ENCODE data around the gene SLC25A25.
"Not testable (repeated sequence)": the region's sequence is repeated elsewhere in the genome, so short reads cannot be mapped to it uniquely, and the experiment has no call there.

SLC25A25 gene

DNA sequence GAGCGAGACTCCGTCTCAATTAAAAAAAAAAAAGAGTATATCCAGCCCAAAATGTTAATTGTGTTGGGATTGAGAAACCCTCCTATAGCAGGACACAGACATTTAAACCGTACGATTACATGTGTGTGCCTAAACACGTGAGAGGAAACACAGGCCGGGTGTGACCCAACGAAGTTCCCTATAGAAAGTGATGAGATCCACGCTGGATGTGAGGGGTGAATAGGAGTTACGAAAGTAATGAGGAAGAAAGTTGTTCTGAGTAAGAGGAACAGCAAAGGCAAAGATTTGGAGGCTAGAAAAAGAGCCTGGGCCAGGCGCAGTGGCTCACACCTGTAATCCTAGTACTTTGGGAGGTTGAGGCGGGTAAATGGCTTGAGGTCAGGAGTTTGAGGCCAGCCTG lies 14.5 kb upstream of the SLC25A25 start:
- no peak for DNase-seq

GRCh38 chr9:128054087-128054486 lies 13.9 kb upstream of the SLC25A25 start:
- DNase-seq: no peak

GRCh38 chr9:128055344-128056040 lies 12.5 kb upstream of the SLC25A25 start:
- DNase-seq: no peak

DNA sequence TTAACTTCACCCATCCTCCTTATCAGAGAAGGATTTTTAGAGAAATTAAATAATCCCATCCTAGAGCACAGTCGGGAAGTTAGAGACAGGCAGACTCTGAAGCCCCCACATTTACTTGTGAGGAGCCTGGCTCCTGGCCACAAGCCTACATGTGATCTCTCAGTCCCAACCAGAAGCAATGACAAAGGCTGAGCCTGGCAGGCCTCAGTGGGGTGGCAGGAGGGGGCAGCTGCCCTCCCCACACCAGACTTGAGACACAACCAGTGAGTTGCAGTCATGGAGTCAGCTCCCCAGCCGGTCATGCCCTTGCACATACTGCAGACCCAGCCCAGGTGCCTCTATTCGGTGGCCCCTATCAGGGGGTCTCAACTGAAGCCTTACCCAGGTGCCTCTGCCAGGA lies 11.9 kb upstream of the SLC25A25 start:
- DNase-seq: no peak

GRCh38 chr9:128056887-128057723 lies 10.9 kb upstream of the SLC25A25 start:
- no peak for DNase-seq

DNA sequence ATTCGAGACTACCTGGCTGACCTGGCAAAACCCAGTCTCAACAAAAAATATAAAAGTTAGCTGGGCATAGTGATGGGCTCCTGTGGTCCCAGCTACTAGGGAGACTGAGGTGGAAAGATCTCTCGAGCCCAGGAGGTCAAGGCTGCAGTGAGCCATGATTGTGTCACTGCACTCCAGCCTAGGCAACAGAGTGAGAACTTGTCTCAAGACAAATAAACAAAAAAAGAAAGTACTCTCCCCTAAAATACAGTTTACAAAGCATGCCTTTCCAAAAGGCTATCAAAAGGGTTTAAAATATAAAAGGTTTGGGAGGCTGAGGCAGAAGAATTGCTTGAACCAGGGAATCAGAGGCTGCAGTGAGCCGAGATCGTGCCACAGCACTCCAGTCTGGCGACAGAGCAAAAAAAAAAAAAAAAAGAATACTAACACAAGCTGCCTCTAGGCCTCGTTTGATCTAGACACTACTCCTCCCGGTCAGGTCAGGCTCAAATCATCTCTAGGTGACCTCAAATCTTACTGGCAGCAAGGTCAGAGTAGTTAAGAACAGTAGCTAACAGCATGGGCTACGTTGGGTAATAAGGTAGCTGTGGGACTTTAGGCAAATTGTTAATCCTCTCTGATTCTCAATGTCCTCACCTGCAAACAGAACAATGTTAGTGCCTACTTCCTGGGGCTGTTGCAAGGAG lies 10.2 kb upstream of the SLC25A25 start:
- DNase-seq: no peak

- no peak for DNase-seq
Measured at GRCh38 chr9:128059365-128059983, 8.6 kb upstream of the SLC25A25 start.

DNA sequence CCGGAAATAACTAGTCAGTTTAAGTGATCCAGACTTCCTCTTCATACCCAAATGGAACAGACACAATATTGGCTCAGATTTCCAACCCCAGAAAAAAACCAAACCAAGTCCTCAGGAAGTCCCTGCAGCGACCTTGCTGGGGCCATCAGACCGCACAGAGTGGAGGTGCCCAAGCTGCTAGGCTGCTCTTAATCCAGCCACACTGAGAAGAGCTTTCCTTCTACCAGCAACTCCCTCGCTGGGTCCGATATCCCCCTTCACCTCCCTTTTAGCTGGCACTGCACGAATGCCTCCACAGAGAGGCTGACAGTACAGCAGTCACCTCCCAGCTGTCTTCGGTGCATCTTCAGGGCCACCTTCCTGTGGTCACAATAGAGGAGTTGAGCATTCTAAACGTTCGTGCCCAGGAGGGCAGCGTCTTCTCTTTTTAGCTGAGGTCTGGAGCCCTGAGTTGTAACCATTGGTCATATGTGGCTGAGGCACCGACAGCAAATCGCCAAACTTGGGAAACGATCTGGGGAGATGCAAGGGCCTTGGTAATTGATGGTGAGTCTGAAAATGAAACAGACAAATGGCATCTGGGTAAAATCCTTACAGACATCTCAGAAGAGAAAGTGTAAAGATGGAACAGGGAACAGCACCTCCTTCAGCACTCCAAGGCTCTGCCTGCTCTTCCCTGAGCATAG lies 6.6 kb upstream of the SLC25A25 start:
- DNase-seq: no peak

DNA sequence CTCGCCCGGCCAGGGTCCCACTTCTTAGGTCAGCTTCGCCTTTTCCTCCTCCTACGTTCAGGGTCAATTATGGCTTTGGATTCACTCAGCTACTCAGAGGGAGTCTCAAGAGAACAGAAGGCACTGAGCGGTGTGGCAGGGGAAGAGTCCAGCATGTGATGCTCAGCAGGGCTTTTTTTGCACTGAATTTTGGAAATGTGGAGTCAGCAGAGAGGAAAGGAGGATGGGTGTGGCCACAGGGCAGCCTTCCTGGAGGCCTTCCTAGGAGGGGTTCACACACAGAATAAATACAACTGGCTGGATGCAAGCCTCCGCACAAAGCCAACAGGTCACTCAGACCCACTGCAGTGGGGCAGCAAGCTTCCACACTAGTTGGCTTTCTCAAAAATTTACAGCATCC lies 5.8 kb upstream of the SLC25A25 start:
- DNase-seq: no peak

- DNase-seq: no peak
Measured at GRCh38 chr9:128062846-128063831, 4.9 kb upstream of the SLC25A25 start.

- no peak for DNase-seq
Measured at GRCh38 chr9:128065907-128066712, 1.9 kb upstream of the SLC25A25 start.

- peak; percentile 93 for DNase-seq
Measured at GRCh38 chr9:128066713-128067644, 1.1 kb upstream of the SLC25A25 start, which contains the start of gene NAIF1. NAIF1 (minus strand) TSS chr9:128067320; CDS start chr9:128067101, 219 bp downstream.

GRCh38 chr9:128068386-128069205 lies 564 bp downstream of the SLC25A25 start:
- peak; percentile 60 for DNase-seq

- no peak for DNase-seq
Measured at GRCh38 chr9:128070874-128071273, 2.8 kb downstream of the SLC25A25 start.

GRCh38 chr9:128071475-128071874 lies 3.4 kb downstream of the SLC25A25 start:
- DNase-seq: not testable (repeated sequence)

- peak; percentile 42 for DNase-seq
Measured at GRCh38 chr9:128072144-128073021, 4.4 kb downstream of the SLC25A25 start.

DNA sequence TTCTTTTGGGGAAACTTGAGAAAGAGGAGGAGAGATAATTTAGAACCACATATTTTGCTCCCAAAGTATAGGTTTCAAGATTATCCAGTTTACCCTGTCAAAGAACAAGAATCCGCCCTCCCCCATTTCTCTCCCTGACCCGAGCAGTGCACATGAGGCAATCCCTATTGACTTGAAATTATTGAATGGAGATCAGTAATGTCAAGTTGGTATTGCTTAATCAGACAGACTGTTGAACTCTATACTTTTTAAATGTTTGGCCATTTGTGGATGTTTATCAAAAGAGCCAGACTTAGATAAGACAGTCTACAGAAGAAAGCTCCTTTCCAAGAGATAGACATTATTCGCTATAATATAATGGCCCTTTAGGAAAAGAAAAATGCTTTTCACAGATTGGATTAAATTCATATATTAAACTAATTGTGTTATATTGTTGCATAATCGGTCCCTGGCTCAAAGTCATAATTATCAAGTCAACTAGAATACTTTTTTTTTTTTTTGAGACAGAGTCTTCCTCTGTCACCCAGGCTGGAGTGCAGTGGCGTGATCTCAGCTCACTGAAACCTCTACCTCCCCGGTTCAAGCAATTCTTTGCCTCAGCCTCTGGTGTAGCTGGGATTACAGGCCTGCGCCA lies 5.3 kb downstream of the SLC25A25 start:
- DNase-seq: no peak
